NB4 (cell line): Measurements from ENCODE around the gene TEFM.

Source experiments
- MYC ChIP-seq: IDR thresholded peaks from 2 replicates; pipeline ENCODE4 v1.6.1; 2011; ENCODE audit warnings: low read depth, low read length
- POLR2A ChIP-seq: IDR thresholded peaks from 2 replicates; pipeline ENCODE4 v1.6.1; 2011; ENCODE audit warnings: mild to moderate bottlenecking; ENCODE audit not compliant: insufficient read length; ENCODE audit errors: extremely low read depth
- TF ChIP-seq, protein P1 (sequence below): IDR thresholded peaks from one replicate; pipeline ENCODE4 v1.5.1; 2012; ENCODE audit warnings: low read depth, low read length
- TF ChIP-seq, protein P2 (sequence below): IDR thresholded peaks from 2 replicates; pipeline ENCODE4 v1.6.1; 2011; ENCODE audit warnings: low read depth, low read length

DNA sequence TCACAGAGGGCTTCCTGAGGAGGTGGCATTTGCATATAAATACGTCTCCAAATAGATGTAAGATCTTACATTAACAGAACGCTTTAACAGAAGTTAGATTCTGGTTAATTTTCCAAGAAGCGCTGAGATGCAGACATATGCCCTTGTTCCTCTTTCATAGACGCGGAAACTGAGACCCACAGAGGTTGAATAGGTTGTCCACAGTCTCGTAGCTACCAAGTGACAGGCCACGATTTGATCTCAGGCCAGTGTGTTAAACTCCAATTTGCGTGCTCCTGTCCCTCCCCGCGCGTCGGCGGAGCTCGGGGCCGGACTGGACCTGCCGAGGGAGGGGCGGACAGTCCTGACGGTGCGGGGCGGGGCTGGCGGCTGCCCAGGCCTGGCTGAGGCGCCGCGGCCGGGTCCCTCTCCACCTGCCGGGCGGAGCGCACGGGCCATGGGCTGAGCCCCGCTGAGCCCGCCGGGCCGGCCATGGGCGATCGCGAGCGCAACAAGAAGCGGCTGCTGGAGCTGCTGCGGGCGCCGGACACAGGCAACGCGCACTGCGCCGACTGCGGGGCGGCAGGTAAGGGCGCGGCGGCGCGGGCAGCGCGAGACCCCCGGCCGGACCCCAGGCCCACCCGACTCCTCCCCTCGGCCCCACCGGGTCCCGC, 15.6 kb upstream of the TEFM start, which contains the start of gene ADAP2:
- TF ChIP-seq, protein P1, sequence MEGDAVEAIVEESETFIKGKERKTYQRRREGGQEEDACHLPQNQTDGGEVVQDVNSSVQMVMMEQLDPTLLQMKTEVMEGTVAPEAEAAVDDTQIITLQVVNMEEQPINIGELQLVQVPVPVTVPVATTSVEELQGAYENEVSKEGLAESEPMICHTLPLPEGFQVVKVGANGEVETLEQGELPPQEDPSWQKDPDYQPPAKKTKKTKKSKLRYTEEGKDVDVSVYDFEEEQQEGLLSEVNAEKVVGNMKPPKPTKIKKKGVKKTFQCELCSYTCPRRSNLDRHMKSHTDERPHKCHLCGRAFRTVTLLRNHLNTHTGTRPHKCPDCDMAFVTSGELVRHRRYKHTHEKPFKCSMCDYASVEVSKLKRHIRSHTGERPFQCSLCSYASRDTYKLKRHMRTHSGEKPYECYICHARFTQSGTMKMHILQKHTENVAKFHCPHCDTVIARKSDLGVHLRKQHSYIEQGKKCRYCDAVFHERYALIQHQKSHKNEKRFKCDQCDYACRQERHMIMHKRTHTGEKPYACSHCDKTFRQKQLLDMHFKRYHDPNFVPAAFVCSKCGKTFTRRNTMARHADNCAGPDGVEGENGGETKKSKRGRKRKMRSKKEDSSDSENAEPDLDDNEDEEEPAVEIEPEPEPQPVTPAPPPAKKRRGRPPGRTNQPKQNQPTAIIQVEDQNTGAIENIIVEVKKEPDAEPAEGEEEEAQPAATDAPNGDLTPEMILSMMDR = no peak
- TF ChIP-seq POLR2A = no peak
- TF ChIP-seq, protein P2, sequence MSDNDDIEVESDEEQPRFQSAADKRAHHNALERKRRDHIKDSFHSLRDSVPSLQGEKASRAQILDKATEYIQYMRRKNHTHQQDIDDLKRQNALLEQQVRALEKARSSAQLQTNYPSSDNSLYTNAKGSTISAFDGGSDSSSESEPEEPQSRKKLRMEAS = no peak
- no peak for TF ChIP-seq MYC
